ENCODE measurements around the gene FAM163B.
"Not testable (repeated sequence)": the region's sequence is repeated elsewhere in the genome, so short reads cannot be mapped to it uniquely, and the experiment has no call there.

Gene FAM163B

DNA sequence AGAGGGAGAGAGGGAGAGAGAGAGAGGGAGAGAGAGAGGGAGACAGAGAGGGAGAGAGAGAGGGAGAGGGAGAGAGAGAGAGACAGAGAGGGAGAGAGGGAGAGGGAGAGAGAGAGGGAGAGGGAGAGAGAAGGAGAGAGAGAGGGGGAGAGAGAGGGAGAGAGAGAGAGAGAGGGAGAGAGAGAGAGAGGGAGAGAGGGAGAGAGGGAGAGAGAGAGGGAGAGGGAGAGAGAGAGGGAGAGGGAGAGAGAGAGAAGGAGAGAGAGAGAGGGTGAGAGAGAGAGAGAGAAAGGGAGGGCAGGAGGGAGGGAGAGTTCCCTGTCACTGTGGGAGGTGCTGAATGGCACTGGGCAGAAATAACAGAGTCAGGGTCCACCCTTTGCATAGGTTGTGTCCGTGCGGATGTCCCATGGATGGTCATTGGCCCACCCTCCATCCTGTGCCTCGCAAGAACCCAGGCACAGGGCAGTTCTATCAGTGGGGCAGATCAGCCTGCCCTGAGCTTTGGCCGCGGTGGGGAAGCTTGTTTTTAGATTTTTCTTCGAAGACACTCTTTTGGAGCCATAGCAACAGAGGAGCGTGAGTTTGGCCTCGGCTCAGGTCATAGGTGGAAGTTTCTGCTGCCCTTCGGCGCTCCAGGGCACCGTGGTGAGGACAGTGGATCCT lies 44.6 kb downstream of the FAM163B start:
- no peak for DNase-seq

DNA sequence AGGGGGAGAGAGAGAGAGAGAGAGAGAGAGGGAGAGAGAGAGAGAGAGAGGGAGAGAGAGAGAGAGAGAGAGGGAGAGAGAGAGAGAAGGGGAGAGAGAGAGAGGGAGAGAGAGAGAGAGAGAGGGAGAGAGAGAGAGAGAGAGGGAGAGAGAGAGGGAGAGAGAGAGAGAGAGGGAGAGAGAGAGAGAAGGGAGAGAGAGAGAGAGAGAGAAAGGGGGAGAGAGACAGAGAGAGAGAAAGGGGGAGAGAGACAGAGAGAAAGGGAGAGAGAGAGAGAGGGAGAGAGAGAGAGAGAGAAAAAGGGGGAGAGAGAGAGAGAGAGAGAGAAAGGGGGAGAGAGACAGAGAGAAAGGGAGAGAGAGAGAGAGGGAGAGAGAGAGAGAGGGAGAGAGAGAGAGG lies 45.4 kb downstream of the FAM163B start:
- not testable (repeated sequence) for DNase-seq

DNA sequence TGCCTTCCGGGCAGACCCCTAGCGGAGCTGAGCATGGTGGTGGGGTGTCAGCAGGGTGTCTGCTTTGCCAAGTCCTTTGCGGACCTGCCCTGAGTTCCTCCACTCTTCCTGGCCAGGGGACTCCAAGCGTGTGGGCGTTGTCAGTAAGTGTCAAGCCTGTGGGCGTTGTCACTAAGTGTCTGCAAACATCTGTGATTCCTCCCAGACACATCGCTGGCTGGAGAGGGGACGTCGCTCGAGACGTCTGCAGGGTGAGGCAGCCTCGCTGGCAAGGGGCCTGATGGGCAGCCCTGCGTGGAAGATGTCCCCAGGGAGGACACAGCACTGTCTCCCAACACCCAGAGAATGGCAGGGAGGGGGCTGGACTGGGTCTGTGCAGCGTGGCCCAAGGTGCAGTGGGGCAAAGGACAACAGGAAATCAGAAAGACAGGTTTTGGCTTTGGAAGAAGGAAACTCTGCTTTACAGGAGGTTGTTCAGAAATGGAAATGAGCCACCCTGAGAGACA lies 45.8 kb downstream of the FAM163B start:
- DNase-seq, result no peak

DNA sequence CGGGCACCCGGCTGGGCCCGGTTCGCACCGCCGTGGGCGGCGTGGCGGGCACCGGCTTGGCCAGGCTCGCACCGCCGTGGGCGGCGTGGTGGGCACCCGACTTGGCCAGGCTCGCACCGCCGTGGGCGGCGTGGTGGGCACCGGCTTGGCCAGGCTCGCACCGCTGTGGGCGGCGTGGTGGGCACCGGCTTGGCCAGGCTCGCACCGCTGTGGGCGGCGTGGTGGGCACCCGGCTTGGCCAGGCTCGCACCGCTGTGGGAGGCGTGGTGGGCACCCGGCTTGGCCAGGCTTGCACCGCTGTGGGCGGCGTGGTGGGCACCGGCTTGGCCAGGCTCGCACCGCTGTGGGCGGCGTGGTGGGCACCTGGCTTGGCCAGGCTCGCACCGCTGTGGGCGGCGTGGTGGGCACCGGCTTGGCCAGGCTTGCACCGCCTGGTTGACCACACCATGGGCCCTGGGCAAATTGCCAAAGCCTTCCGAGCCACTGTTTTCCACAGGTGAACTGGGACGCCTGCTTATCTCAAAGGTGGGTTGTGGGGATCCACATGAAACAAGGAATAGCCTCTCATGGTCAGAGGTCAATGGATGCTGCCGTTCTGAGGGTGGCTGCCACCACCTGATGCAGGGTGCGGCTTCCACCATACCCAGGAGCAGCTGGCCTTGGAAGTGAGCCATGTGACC lies 46.4 kb downstream of the FAM163B start:
- no peak for DNase-seq

DNA sequence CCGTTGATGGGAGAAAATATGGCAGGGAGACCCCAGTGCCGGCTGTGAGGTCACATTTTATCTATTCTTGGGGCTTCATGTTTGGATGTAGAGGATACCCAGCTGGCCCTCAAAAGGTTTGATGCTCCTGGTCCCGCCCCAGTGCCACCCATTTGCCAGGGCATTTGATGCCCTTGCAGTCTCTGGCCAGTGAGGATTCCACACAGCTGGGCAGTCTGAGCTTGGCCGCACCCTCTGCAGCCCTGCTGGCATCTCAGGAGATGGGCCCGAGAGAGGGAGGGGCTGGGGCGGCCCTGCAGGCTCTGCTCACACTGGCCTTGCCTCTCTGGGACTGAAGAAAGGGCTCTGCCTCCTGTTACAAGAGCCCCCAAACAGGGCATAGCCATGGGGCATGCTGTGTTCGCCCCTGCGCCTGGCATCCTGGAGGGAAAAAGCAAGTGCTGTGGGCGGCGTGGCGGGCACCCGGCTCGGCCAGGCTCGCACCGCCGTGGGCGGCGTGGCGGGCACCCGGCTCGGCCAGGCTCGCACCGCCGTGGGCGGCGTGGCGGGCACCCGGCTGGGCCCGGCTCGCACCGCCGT lies 47.1 kb downstream of the FAM163B start:
- no peak for DNase-seq

DNA sequence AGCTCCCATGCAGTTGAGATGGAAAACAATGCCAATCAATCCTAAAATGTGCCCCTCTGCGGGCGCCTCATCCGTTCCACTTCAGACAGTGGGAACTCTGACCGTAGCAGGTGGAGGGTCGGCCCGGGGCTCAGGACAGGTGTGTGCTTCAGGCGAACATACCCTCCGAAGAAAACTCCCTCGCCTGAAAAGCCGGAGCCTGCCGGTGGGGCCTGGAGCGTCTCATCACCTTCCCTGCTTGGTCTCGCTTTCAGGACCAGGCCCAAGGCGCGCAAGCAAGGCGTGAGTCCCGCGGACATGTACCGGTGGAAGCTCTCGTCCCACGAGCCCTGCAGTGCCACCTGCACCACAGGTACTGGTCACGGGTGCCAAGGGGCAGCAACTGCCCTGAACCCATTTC lies 48.2 kb downstream of the FAM163B start:
- no peak for DNase-seq

DNA sequence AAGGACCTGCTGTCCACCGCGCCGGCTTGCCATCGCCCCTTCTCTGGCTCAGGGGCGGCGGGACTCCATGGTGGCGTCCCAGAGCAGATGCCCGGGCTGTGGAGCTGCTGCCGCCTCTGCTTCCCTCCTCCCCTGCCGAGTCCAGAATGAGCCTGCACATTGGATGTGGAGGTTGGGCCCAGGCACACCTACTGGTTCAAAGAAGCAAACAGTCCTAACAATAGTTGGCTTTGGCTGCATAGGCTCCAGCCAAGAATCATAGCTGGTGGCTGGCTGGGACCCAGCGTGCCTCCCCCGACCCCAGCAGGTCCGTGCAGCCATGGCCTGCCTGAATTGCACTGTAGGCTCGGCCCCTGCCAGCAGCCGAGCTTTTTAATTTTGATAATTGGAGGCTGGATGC lies 48.9 kb downstream of the FAM163B start:
- DNase-seq, result no peak

DNA sequence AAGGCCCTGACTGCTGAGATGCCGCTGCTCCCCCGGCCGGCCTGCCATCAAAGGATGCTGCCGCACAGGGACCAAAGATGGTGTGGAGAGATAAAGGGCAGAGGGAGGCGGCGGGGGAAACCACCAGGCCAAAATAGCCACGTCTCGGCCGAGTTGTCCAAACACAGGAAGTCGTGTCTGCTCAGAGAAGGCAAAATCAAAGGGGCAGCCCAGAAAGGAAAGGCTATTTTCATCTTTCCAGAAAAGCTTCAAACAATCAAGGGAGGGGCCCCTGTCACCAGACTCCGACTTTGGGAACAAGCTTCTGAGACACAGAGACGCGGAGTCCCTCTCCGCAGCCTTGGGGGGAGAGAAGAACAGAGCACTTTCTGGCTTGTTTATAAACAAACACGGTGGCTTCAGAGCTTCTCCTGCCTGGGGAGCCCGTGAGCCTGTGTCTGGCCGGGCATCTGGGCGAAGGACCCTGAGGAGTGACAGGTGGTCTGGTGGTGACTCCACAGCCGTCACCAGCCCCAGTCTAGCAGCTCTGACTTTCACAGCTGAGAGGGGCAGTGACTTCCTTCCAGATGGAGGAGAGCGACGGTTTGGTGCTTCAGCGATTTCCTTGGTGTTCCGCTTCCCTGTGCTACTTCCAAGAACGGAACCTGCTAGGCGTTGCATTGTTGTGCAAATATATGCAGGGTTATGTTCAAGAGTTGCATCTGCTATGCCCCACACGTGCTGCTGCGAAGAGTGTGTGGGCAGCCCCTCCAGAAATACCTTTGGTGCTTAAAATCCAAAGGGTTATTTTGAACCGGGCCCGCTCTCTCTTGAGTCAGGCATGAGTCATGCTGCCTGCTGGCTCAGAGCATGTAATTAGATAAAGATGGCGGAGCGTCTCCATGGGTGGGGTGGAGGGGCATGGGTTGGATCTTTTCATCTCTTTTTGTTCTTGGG lies 50.7 kb downstream of the FAM163B start:
- no peak for DNase-seq

DNA sequence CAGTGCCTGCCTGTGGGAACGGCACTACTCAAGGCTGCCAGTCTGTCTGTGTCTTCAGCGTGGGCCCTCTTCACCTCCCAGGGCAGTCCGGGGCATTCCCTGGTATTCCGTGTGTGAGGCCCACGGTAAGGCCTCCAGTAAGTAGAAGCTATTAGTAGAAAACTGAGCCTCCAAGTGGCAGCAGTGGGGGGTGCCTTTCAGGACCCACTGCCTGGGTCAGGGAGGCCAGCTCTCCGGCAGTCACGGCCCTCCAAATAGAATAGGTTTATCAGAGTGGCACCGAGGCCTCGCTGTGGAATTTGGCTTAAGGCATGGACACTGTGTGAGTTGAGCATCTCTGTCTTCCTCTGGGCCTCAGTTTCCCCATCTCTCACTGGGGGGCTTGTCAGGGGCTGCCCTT lies 51.6 kb downstream of the FAM163B start:
- DNase-seq, result no peak

DNA sequence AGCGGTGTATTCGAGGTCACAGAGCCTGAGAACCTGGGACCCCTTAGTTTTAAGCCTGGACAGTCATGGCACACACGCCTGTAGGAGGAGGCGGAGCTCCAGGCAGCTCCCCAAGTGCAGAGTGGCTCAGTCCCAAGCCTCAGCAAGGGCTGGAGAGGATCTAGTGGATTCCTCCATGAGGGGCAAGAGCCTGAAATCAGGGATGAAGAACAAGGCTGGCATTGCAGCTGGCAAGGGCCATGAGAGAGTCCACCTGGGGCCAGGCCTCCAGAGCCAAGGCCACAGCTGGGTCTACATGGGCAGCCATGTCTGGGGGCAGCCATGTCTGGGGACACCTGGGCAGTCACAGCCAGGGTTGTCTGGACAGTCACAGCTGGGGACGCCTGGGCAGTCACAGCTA lies 52.8 kb downstream of the FAM163B start:
- DNase-seq, result no peak

DNA sequence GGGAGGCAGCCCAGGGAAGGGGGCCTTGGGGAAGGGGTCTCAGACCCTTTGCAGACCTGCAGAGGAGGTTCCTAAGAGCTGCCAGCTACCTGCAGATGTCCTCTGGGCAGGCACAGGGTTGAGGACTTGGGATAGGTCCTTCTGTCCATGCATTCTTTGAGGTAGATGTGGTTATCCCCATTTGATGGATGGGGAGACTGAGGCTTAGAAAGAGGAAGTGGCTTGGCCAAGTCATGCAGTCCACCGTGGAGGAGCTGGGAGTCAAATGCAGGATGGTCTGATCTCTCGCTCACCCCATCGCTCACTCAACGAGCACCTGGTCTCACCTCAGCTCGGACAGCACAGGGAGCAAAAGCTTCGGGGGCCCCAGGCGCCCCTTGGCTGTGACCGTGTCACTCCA lies 54.5 kb downstream of the FAM163B start:
- no peak for DNase-seq

DNA sequence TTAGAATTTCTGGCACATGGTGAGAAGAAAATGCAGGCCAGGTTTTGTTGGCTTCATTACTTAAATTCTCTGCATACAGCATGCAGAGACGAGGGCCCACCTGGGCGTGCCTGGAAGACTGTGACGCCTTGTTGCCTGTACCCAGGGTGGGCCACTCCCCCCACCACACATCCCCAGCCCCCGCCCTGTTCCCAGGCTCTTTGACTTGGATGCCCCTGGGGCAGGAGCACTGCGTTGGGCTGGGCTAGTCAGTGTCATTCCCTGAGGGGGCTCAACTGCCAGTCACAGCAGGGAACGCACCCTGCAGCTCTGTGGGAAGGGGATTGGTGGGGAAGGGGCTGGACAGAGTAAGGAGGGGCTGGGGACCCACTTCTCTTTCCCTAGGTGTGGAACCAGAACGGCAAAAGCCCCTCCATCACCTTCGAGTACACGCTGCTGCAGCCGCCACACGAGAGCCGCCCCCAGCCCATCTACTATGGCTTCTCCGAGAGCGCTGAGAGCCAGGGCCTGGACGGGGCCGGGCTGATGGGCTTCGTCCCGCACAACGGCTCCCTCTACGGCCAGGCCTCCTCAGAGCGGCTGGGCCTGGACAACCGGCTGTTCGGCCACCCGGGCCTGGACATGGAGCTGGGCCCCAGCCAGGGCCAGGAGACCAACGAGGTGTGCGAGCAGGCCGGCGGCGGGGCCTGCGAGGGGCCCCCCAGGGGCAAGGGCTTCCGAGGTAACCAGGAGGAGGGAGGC lies 55.0 kb downstream of the FAM163B start:
- no peak for DNase-seq

DNA sequence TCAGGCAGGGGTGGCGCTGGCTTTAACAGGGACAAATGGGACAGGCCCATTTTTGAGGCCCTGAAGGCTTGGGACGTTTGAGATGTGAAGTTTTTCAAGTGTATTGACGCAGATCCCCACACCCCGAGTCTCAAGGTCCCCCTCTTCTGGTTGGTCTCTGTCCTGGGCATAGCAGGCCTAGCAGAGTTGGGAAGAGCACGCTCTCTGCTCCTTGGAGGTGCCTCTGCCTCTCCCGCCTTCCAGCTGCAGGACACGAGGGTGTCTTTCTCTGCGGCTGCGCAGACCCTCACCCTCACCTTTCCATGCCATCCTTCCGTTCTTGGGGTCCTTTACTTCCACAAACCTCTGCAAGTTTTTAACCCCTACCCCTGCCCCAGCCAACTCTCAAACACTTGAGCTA lies 56.1 kb downstream of the FAM163B start:
- DNase-seq, result no peak

DNA sequence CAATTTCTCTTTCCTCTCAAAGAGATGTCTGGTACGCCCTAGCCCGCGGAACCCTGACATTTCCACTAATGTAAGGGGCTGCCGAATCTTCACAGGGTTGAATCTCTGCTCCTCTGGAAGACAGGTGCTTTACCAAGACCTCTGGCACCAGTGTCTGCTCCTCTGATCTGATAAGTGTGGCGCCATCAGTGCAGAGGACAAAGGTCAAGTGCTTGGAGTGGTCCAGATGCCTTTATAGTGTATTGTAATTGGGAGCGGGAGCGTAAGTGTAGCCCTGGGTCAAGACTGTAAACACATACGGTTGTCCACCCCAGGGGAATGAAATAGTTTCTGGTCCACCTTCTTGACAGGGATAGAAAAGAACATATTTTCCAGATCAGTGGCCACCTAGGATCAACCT lies 57.0 kb downstream of the FAM163B start:
- DNase-seq, result no peak

DNA sequence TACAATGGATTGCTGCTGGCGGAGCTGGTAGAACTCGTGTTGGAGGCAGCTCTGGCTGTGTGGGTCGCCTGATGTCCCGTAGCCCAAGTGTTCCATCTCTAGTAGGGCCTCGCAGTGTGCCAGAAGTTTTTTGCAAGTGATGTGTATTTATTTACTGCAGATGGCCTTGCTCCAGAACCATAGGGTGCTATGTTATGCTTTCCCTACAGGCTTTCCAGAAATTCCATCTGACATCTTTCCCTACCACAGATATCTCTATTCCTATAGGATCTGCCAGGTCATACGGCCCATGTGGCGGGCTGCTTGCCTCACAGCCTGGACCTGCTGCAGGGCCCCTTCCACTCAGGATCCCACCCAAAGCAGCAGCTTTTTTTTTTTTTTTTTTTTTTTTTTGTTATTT lies 57.7 kb downstream of the FAM163B start:
- DNase-seq, result no peak

DNA sequence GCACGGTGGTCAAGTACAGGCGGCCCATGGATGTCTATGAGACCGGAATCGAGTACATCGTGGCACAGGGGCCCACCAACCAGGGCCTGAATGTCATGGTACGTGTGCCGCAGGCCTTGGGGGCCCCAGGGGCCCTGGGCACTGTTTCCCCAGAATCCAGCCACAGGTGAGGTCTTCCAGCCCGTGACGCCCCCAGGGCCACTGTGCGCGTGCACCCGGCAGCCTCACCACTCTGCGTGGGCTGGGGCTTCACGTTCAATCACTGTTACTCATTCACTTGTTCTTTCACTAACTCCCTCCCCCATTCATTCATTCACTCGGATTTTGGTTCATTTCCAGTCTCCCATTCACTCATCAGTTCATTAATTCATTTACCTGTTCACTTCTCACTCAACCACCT lies 62.1 kb downstream of the FAM163B start:
- DNase-seq, result no peak

DNA sequence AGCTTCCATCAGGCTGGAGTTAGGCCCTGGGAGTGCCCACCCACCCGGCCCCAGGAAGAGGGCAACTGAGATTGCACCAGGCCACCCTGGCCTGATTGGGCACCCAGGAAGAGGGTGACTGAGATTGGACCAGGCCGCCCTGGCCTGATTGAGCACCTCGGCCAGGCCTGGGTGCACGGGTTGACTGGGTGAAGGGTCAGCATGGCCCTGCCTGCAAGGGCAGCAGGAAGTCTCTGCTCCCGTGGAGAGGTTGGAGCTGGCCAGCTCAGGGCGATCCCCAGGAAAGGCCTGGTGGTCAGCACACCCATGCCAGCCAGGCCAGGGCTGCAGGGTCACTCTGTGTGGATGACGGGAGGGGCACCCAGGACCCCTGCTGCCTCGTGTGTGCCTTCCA lies 62.9 kb downstream of the FAM163B start:
- DNase-seq, result no peak

DNA sequence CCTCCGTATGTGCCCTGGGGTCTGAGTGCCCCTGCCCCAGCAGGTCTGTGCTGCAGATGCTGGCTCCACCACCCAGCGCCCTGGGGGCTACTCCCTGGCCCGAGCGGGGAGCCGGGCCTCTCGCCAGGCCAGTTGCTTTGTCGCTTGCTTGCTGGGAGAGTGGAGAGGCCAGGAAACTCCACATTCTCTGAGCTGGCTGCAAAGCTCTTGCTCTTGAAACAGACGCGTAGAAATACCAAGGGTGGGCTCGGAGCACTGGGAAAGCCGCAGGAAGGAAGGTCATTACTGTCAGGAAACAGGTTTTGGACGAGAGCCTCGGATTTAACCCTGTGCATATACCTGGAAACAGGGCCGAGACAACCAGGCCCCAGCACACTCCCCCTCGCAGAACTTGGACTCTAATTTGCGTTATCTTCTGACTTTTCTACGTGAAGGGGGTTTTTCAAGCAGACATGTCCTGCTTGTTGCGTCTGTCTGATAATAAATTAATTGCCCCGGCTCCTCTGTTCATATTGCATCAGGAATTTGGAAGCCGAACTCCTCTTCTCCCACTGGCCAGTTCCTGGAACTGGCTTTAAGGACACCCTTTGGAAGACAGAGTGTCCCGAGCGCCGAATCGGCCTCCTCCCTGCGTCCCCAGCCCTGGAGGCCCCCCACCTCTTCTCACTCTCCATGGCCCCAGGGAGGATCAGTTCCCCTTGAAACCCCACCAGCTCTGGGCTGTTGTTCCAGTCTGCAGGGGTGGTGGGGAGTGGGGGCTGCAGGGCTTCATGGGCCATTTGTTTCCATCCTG lies 63.5 kb downstream of the FAM163B start:
- DNase-seq, result no peak

DNA sequence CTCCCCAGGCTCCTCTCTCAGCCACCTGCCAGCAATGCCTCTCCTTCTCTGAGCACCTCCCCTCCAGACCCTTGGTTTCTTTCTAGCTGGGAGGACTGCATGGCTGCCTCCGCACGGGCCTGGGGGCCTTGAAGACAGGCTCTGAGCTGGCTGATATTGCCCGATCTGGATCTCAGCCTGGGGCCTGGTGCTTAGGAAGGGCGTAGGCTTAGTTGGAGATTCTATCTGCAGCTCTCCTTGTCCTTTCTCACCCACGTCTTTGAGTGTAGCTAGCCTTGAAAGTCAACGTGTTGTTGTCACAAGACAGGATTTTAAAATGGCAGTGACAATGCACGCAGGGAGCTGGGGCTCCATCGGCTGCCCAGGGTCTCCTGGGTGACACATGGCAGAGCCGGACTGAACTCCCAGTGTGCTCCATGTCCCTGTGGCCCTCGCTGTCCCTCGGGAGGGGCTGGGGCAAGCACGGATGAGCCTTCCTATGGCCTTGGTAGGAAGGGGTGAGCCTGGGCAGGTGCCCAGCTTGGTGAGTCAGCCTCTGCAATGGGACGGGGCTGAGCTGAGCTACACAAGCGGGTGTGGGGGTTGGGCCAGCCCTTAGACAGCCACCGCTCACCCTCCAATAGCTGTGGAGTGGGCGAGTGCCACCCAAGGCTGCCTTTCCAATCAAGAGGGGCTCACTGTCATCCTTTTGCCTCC lies 65.3 kb downstream of the FAM163B start:
- DNase-seq, result no peak

DNA sequence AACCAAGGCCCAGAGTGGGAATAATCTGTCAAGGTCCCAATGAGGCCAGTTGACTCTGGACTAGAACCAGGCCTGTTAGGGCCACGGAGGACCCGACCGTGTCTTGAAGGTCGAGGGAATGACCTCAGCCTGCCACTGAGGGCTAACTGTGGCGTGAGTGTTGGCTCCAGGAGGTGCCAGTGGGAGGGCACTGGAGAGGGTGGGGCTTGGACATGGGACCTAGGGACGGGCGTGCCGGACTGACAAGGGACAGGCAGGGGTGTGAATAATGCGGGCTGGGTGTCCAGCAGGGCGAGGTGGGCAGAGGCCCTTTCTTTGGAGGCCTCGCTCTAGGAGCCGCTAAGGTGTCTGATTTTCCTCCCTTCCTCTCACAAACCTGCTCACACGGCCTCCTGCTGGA lies 67.2 kb downstream of the FAM163B start:
- DNase-seq, result no peak

DNA sequence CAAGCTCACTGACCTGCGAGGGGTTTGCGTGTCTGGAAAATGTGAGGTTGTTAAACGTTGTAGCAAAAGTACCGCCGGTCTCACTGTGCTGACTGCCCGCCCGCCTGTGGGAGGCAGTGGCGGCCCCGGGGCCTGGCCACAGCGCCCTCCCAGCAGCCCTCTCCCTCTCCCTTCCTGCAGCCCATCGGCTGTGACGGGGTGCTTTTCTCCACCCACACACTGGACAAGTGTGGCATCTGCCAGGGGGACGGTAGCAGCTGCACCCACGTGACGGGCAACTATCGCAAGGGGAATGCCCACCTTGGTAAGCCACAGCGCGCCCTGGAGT lies 68.5 kb downstream of the FAM163B start:
- no peak for DNase-seq
